Neutrophil (primary cell): ENCODE results near the gene MEPE.

Source experiments
- H3K27ac ChIP-seq: fragments of 200-600 bp; sonication (generic); 2 replicates; pipeline ENCODE4 v1.5.1; 2016; ENCODE audit warnings: mild to moderate bottlenecking, moderate library complexity
- H3K27me3 ChIP-seq: fragments of 200-600 bp; sonication (generic); 2 replicates; pipeline ENCODE4 v1.6.0; 2016; ENCODE audit warnings: mild to moderate bottlenecking
- H3K36me3 ChIP-seq: fragments of 200-600 bp; sonication (generic); 2 replicates; pipeline ENCODE4 v1.5.1; 2017
- H3K4me1 ChIP-seq, 2 experiments: fragments of 200-600 bp in 1 of 2; sonication (generic) in 1 of 2; 1 replicate in 1 of 2; 2 replicates in 1 of 2; pipeline versions ENCODE4 v1.5.1 to v1.6.1; 2013 to 2016; ENCODE audit warnings: low read depth in 1 of 2, low read length in 1 of 2, mild to moderate bottlenecking in 1 of 2, moderate library complexity in 1 of 2; ENCODE audit not compliant: control insufficient read depth in 1 of 2, insufficient read depth in 1 of 2
- H3K4me3 ChIP-seq, 2 experiments: fragments of 200-600 bp in 1 of 2; sonication (generic) in 1 of 2; 1 replicate in 1 of 2; 2 replicates in 1 of 2; pipeline ENCODE4 v1.5.1; 2013 to 2016; ENCODE audit warnings: low read depth in 1 of 2, low read length in 1 of 2, mild to moderate bottlenecking in 1 of 2, moderate library complexity in 1 of 2
- H3K9me3 ChIP-seq: fragments of 200-600 bp; sonication (generic); 2 replicates; pipeline ENCODE4 v1.5.1; 2016
- CTCF ChIP-seq: fragments of 200-600 bp; sonication (generic); IDR thresholded peaks from 2 replicates; pipeline ENCODE4 v1.5.1; 2016; ENCODE audit warnings: antibody characterized with exemption

MEPE gene

GRCh38 chr4:87832669-87833068 is at the start of gene MEPE:
Gene MEPE (plus strand): TSS chr4:87832969. CDS start chr4:87834715, 1,746 bp downstream.
- Histone ChIP-seq H3K9me3 (no peaks in the 10 kb centered on the region), H3K4me3 (no peak within 1 kb of the TSS), H3K27ac (no peak within 1 kb of the TSS), H3K36me3 (no peaks in the 10 kb centered on the region), H3K4me1 (no peaks in the 10 kb centered on the region), H3K27me3 (no peaks in the 10 kb centered on the region)
- no peak for TF ChIP-seq CTCF

DNA sequence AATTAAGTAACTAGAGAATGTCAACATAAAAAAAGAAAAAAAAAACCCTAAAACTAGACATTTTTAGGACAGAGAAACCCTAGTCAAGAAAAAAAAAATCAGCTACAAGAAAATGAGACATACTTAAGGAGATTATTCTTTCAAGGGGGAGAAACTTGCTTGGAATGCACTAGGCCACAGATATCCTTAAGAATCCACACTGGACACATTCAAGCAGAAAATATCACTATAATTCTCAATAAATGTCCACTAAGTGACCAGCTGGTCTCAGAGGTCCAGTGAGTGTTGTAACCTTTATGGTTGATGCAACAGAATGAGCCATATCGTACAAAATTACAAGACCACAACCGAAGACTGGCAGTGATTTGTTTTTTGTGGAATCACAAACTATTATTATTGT is 49.0 kb upstream of the MEPE start:
- H3K9me3 ChIP-seq = no peaks in the 10 kb centered on the region
- no peak for TF ChIP-seq CTCF
- no peak overlapping the region for H3K4me3 ChIP-seq
- no peaks in the 10 kb centered on the region for H3K27me3 ChIP-seq
- no peak overlapping the region for H3K27ac ChIP-seq
- H3K36me3 ChIP-seq = no peaks in the 10 kb centered on the region
- H3K4me1 ChIP-seq = no peaks in the 10 kb centered on the region

- Histone ChIP-seq H3K9me3 (no peaks in the 10 kb centered on the region), H3K4me3 (no peak overlapping the region)
Observed at GRCh38 chr4:87785731-87786509, 46.8 kb upstream of the MEPE start.

GRCh38 chr4:87799301-87800113 is 33.3 kb upstream of the MEPE start, which contains the start of gene IBSP:
Gene IBSP (plus strand): TSS chr4:87799554. CDS start chr4:87802362, 2,808 bp downstream.
- Histone ChIP-seq H3K36me3 (no peaks in the 10 kb centered on the region), H3K4me3 (no peak within 1 kb of the TSS), H3K27me3 (no peaks in the 10 kb centered on the region), H3K9me3 (no peaks in the 10 kb centered on the region), H3K27ac (no peak within 1 kb of the TSS), H3K4me1 (no peaks in the 10 kb centered on the region)
- no peak for TF ChIP-seq CTCF

More at GRCh38 chr4:87785731-87786509, 46.8 kb upstream of the MEPE start:
- TF ChIP-seq CTCF = no peak
- no peaks in the 10 kb centered on the region for H3K36me3 ChIP-seq
- no peak overlapping the region for H3K27ac ChIP-seq
- H3K4me1 ChIP-seq = no peaks in the 10 kb centered on the region
- H3K27me3 ChIP-seq = no peaks in the 10 kb centered on the region

DNA sequence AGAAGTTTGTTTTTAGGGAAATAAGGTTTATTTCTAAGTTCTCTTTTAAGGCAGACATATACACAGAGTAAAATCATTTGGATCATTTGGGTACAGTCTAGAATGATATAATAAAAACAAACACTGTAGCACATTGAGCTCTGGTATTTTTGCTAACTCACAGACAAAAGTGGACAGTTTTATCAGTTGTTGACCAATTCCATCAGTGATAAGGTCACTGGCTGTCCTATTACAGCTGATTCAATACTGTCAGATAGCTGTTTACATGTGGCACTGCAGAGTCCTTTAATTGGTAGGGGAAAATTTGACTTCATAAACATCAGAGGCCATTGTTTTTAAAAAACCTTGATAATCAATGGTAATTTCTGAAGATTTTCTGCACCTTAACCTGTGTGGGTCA is 29.9 kb upstream of the MEPE start:
- no peak for TF ChIP-seq CTCF
- peaks cover 10 to 15% of the 10 kb centered on the region in 2 experiments for H3K4me1 ChIP-seq
- no peaks in the 10 kb centered on the region for H3K9me3 ChIP-seq
- H3K27me3 ChIP-seq = no peaks in the 10 kb centered on the region
- H3K4me3 ChIP-seq = no peak overlapping the region
- no peaks in the 10 kb centered on the region for H3K36me3 ChIP-seq
- H3K27ac ChIP-seq = no peak overlapping the region
